ENCODE measurements around the gene DNAJB6. TPM values are rescaled to one million over a fixed set of nuclear protein-coding genes. Genes with fewer than 3 reads are reported as not detected.

Gene DNAJB6
- total and polyA plus RNA-seq, 7 donors = 103 to 326 (median 229) TPM

DNA sequence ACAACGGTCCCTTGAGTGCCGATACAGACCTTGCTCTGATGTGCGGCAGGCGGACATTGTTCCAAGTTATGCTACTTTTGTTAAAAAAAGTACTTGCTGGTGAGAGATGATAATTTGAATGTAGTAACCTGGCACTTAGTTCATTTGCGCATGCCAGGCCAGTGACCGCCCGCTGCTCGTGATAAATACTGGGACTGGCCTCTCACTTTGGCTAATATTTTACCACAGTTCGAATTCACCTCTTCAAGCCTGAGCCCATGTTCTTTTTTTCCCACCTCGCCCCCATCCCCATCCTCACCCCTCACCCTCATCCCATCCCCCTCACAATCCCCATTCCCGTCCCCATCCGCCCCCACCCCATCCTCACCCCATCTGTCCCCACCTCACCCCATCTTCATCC lies 126.4 kb downstream of the DNAJB6 start:
- 67 to 73% (median 71%) methylated on average over 12 of the region's 12 CpGs for WGBS, 3 donors
- no peaks in the 10 kb centered on the region for H3K36me3 ChIP-seq (ENCODE audit: insufficient read depth in 1 of 2, low read depth in 1 of 2)
- peaks cover 0 to 24% (median 5%) of the 10 kb centered on the region in 3 donors for H3K27me3 ChIP-seq (ENCODE audit: insufficient read depth in 3 of 3, low read length in 2 of 3)
- DNase-seq (no peak), ATAC-seq (no peak)
- no peaks in the 10 kb centered on the region for H3K4me1 ChIP-seq
- H3K9me3 ChIP-seq = no peaks in the 10 kb centered on the region
- intact Hi-C loops (cut with DNase I) = no loop called here
- TF ChIP-seq, protein P1, sequence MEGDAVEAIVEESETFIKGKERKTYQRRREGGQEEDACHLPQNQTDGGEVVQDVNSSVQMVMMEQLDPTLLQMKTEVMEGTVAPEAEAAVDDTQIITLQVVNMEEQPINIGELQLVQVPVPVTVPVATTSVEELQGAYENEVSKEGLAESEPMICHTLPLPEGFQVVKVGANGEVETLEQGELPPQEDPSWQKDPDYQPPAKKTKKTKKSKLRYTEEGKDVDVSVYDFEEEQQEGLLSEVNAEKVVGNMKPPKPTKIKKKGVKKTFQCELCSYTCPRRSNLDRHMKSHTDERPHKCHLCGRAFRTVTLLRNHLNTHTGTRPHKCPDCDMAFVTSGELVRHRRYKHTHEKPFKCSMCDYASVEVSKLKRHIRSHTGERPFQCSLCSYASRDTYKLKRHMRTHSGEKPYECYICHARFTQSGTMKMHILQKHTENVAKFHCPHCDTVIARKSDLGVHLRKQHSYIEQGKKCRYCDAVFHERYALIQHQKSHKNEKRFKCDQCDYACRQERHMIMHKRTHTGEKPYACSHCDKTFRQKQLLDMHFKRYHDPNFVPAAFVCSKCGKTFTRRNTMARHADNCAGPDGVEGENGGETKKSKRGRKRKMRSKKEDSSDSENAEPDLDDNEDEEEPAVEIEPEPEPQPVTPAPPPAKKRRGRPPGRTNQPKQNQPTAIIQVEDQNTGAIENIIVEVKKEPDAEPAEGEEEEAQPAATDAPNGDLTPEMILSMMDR (IDR thresholded peaks at IDR 0.05) = no peak
- H3K27ac ChIP-seq = no peak overlapping the region
- no peak overlapping the region for H3K4me3 ChIP-seq

DNA sequence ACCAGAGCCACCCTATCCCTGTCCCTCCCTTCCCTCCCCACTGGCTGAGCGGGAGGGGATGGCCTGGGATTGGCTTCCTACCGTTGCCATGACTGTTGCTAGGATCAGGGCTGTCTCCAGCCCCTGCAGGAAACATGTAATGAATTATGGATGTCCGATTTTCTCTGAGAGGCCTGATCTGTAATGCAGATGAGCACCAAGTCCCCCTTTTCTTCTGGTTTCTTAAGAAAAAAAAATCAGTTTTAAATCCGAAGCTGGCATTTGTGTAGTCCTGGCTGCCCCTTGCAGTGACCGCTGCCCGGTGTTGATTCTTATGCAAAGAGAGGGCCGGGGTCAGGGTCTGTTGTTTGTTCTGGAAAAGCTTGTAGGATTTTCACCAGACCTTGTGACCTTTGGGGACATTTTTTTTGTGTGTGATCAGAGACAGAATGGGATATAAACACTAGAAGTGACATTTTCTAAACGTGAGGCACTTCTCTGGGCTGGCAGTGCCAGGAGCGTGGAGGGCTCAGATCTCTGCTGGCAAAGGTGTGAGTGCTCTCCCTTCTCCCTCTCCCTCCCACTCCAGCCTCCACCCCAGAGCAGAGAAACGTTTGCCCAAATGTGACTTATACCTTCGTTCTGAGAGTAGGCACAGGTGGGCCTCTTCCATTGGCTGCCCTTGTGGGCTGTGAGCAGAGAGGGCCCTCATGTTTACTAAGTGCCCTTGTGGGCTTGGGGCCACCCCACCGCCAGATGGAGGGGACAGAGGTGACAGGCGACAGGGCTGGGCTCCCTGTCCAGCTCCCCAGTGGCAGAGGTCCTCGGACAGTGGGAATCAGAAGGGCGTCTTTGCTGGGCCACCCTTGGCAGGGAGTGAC lies 127.5 kb downstream of the DNAJB6 start:
- peaks cover 0 to 24% (median 5%) of the 10 kb centered on the region in 3 donors for H3K27me3 ChIP-seq (ENCODE audit: insufficient read depth in 3 of 3, low read length in 2 of 3)
- DNase-seq = no peak
- no peaks in the 10 kb centered on the region for H3K36me3 ChIP-seq (ENCODE audit: insufficient read depth in 1 of 2, low read depth in 1 of 2)
- 45 to 52% (median 49%) methylated on average over 15 of the region's 15 CpGs for WGBS, 3 donors
- TF ChIP-seq, protein P1 (IDR thresholded peaks at IDR 0.05) = no peak
- intact Hi-C loops (cut with DNase I) = no loop called here
- H3K4me1 ChIP-seq = no peaks in the 10 kb centered on the region
- no peaks in the 10 kb centered on the region for H3K9me3 ChIP-seq
- H3K27ac ChIP-seq = no peak overlapping the region
- H3K4me3 ChIP-seq = no peak overlapping the region
- no peak for ATAC-seq

DNA sequence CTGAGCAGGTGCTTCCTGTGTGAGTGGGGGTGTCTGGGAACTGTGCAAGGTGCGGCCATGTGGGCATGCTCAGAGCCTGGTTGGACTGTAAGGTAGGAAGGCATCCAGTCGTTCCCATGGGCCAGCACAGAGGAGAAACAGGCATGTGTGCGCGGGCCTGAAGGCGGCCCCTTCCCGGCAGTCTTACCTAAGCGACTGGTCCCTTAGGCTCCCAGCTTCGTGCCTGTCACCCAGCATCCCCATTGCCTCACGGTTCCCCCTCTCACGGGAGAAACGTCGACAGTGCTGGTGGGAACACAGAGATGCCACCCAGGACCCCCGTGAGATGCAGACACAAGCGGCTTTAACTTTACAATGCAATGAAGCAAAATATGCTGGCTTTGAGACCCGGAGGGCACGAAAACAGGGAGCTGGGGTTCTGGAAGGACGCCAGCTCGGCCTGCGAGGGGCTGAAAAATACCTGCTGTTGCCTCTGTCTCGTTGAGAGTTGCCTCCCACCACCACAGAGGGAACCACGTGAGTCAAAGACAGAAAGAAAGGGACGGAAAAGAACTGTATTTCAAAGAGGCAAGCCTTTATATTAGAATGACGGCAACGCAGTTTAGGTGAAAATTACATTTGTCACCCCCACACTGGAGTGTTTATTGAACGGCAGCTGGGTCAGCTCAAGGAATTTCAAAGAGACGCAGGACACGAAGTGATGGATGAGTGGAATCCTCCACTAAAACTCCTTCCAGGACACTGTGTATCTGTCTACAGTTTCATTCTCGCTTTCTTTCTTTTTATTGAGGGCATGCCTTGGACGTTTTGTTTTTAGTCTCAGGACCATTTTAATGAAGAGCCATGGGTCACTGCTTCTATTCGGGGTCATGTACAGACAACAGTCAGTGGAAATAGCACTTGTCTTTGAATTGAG lies 128.4 kb downstream of the DNAJB6 start:
- H3K4me3 ChIP-seq = no peak overlapping the region
- no peaks in the 10 kb centered on the region for H3K36me3 ChIP-seq (ENCODE audit: insufficient read depth in 1 of 2, low read depth in 1 of 2)
- TF ChIP-seq, protein P1 (IDR thresholded peaks at IDR 0.05) = no peak
- H3K27ac ChIP-seq = no peak overlapping the region
- no peaks in the 10 kb centered on the region for H3K4me1 ChIP-seq
- intact Hi-C loops (cut with DNase I) = no loop called here
- WGBS, 3 donors = 33 to 40% (median 38%) methylated on average over 30 of the region's 30 CpGs
- DNase-seq (no peak), ATAC-seq (no peak)
- peaks cover 0 to 24% (median 5%) of the 10 kb centered on the region in 3 donors for H3K27me3 ChIP-seq (ENCODE audit: insufficient read depth in 3 of 3, low read length in 2 of 3)
- H3K9me3 ChIP-seq = no peaks in the 10 kb centered on the region

DNA sequence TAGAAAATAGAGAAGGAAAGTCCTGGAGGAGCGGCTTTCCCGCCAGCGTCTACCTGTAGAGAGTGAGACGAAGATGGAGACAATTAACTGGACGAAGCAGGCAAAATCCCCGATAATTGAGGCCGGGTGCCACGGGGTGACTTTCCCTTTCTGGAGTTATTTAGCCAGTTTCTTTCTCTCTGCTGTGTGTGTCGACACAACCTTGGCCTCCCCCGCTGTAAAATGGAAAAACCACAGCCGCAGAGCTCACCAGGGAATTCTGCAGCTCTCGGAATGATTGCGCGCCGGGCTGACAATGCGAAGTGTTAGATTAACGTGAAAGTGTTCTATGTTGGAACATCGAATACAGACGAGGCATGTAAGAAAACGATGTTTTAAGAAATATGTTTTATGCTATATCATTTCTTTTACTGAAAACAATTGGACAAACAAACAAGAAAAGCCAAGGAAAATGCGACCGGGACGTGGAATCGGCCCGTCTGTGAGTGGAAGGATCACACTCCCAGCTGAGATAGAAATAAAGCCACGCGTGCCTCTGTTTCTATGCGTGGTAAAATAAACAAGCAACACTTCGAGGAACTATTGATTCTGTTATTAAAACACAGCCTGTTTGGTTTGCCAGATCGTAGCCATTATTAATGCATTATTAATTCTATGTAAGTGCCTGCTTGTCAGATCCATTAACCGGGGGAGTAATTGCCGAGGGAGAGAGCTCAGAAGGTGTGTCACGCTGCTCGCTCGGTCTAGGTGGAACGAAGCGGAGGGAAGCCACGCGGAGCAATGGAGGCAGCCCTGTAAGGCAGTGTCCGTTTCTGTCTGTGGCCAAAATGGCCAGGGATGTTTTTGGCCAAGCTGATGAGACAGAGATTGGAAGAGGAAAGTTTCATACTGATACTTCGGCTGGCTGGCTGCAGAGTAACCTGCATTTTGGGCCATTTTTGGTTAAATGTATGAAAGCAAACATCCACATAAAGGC lies 129.4 kb downstream of the DNAJB6 start:
- Histone ChIP-seq H3K27ac (no peak overlapping the region), H3K36me3 (ENCODE audit: insufficient read depth in 1 of 2, low read depth in 1 of 2) (no peaks in the 10 kb centered on the region), H3K4me3 (no peak overlapping the region), H3K9me3 (no peaks in the 10 kb centered on the region), H3K27me3 (ENCODE audit: insufficient read depth in 3 of 3, low read length in 2 of 3) (peaks cover 0 to 24% (median 5%) of the 10 kb centered on the region in 3 donors), H3K4me1 (no peaks in the 10 kb centered on the region)
- TF ChIP-seq, protein P1 (IDR thresholded peaks at IDR 0.05) = no peak
- ATAC-seq (no peak), DNase-seq (no peak)
- intact Hi-C loops (cut with DNase I) = no loop called here
- WGBS, 3 donors = 73 to 79% (median 79%) methylated on average over 41 of the region's 41 CpGs

Data from psoas muscle (tissue), 8 donors.